GM23248 (cell line): Measurements from ENCODE around the gene ERVMER34-1. TPM values are rescaled to one million over a fixed set of nuclear protein-coding genes. Genes with fewer than 3 reads are reported as not detected.
A peak's percentile ranks its signal among the peaks of the same experiment; 100 is the strongest.

Source experiments
- DNase-seq: peaks from one replicate; pipeline ENCODE4 v3.0.0-alpha.2; 2015
- H2AFZ ChIP-seq: fragments of 200-600 bp; sonication (generic); 2 replicates; pipeline ENCODE4 v1.6.1; 2016; ENCODE audit warnings: antibody characterized with exemption
- H3F3A ChIP-seq: fragments of 200-600 bp; sonication (generic); 2 replicates; pipeline ENCODE4 v1.6.1; 2016; ENCODE audit warnings: mild to moderate bottlenecking, antibody characterized with exemption, mixed run types; ENCODE audit not compliant: insufficient read depth
- H3K27ac ChIP-seq: fragments of 200-600 bp; sonication (generic); 2 replicates; pipeline ENCODE4 v1.5.1; 2016; ENCODE audit warnings: mild to moderate bottlenecking
- H3K27me3 ChIP-seq: fragments of 200-600 bp; sonication (generic); replicated peaks from 2 replicates; pipeline ENCODE4 v1.6.1; 2016; ENCODE audit warnings: mild to moderate bottlenecking; ENCODE audit not compliant: insufficient read depth
- H3K36me3 ChIP-seq: fragments of 200-600 bp; sonication (generic); 2 replicates; pipeline ENCODE4 v1.6.1; 2016; ENCODE audit warnings: low read depth, mild to moderate bottlenecking
- H3K4me1 ChIP-seq: fragments of 200-600 bp; sonication (generic); 2 replicates; pipeline ENCODE4 v1.6.1; 2016; ENCODE audit warnings: mild to moderate bottlenecking; ENCODE audit not compliant: insufficient read depth
- H3K4me2 ChIP-seq: fragments of 200-600 bp; sonication (generic); one replicate; pipeline ENCODE4 v1.6.1; 2016; ENCODE audit warnings: mild to moderate bottlenecking; ENCODE audit not compliant: unreplicated experiment
- H3K4me3 ChIP-seq: fragments of 200-600 bp; sonication (generic); 2 replicates; pipeline ENCODE4 v1.5.1; 2016; ENCODE audit warnings: mild to moderate bottlenecking
- H3K79me2 ChIP-seq: fragments of 200-600 bp; sonication (generic); 2 replicates; pipeline ENCODE4 v1.6.1; 2016; ENCODE audit warnings: mild to moderate bottlenecking; ENCODE audit not compliant: insufficient read depth
- H3K9ac ChIP-seq: fragments of 200-600 bp; sonication (generic); 2 replicates; pipeline ENCODE4 v1.6.1; 2016; ENCODE audit warnings: mild to moderate bottlenecking
- H3K9me2 ChIP-seq: fragments of 200-600 bp; sonication (generic); 2 replicates; pipeline ENCODE4 v1.6.1; 2016; ENCODE audit warnings: mixed run types, mild to moderate bottlenecking, moderate library complexity; ENCODE audit not compliant: insufficient read depth
- H3K9me3 ChIP-seq: fragments of 200-600 bp; sonication (generic); one replicate; pipeline ENCODE4 v1.6.1; 2017; ENCODE audit warnings: low read depth
- H4K20me1 ChIP-seq: fragments of 200-600 bp; sonication (generic); 2 replicates; pipeline ENCODE4 v1.6.0; 2016; ENCODE audit not compliant: insufficient read depth
- EZH2 ChIP-seq: fragments of 200-600 bp; sonication (generic); IDR thresholded peaks from 2 replicates; pipeline ENCODE4 v1.6.1; 2018; ENCODE audit warnings: antibody characterized with exemption, mild to moderate bottlenecking; ENCODE audit not compliant: insufficient read depth, poor library complexity, severe bottlenecking
- EZH2phosphoT487 ChIP-seq: fragments of 200-600 bp; sonication (generic); IDR thresholded peaks from 2 replicates; pipeline ENCODE4 v1.6.1; 2018; ENCODE audit warnings: antibody characterized with exemption, moderate library complexity, mild to moderate bottlenecking, low read depth; ENCODE audit not compliant: insufficient read depth
- in situ Hi-C: fragments of 300-500 bp; cut with MboI; formaldehyde crosslinking; loops from 2 replicates; pipeline ENCODE4 v1.15.0; 2020
- microRNA-seq: library from miRNA; unstranded; fragments of <30 nt; microRNA quantifications from one replicate; pipeline ENCODE4, GENCODE V29; 2016; ENCODE audit warnings: borderline number of aligned reads
- polyA plus RNA-seq: library from polyadenylated mRNA; unstranded; fragments of >200 nt; fragmentation: Nextera tagmentation; extraction: Ambion mirVana; gene quantifications from 2 replicates; pipeline ENCODE4 v1.2.1, GENCODE V29; 2016
- small RNA-seq: library from RNA; depleted of rRNA; stranded (forward); fragments of <200 nt; gene quantifications from one replicate; pipeline ENCODE3, GENCODE V24; 2014; ENCODE audit warnings: low read depth, low replicate concordance
- total RNA-seq: library from RNA; depleted of rRNA; stranded (reverse); fragments of >200 nt; shearing (Covaris generic); gene quantifications from 2 replicates; pipeline ENCODE4 v1.2.3, GENCODE V29; 2014; rRNA removed

The ERVMER34-1 gene
- total and polyA plus RNA-seq, 2 experiments from 2014 or later: not detected

DNA sequence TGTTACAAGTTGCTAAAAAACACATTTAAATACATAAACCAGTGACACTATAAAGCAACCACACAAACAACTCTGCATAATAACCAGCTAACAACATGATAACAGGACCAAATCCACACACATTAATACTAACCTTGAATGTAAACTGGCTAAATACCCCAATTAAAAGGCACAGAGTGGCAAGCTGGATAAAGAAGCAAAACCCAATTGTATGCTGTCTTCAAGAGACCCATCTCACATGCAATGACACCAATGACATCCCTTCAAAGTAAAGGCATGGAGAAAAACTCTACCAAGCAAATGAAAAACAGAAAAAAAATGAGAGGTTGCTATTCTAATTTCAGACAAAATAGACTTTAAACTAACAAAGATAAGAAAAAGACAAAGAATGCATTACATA lies 57.7 kb downstream of the ERVMER34-1 start:
- H4K20me1 ChIP-seq: no peaks in the 10 kb centered on the region
- no peak overlapping the region for H3K9ac ChIP-seq
- no peak overlapping the region for H3K4me2 ChIP-seq
- H3K4me3 ChIP-seq: no peak overlapping the region
- in situ Hi-C loops: no loop called here
- H2AFZ ChIP-seq: no peak overlapping the region
- H3K9me3 ChIP-seq: no peaks in the 10 kb centered on the region
- H3K9me2 ChIP-seq: no peaks in the 10 kb centered on the region
- H3K36me3 ChIP-seq: no peaks in the 10 kb centered on the region
- H3K27me3 ChIP-seq: no peaks in the 10 kb centered on the region
- no peaks in the 10 kb centered on the region for H3K79me2 ChIP-seq
- DNase-seq: no peak
- no peak overlapping the region for H3K27ac ChIP-seq
- TF ChIP-seq EZH2 (no peak), EZH2phosphoT487 (no peak)
- H3K4me1 ChIP-seq: no peaks in the 10 kb centered on the region
- H3F3A ChIP-seq: peaks cover 7% of the 10 kb centered on the region; the same call in 1 of the 2 replicates

Small RNAs within 50 kb of the gene (microRNA-seq; reads per million reads assigned to microRNA genes)
- 6.1 reads per million, percentile 6 among the genes with 10 or more reads in this experiment for gene MIR4449

Small RNAs within 50 kb of the gene (small RNA-seq; reads per million reads assigned to genes)
- not detected for gene MIR4449
- gene RF00019: not detected
- not detected for gene RF00568
- 1.5 reads per million, percentile 57 among the genes with 10 or more reads in this experiment for gene SNORA26

Other genes with a start within 250 kb of the ERVMER34-1 start
- 9.4 and 11.3 TPM in 2 replicates for gene USP46, start 92.1 kb downstream of the ERVMER34-1 start, total RNA-seq
- gene USP46, start 92.1 kb downstream of the ERVMER34-1 start, polyA plus RNA-seq: 9.2 and 9.4 TPM in 2 replicates
- not detected in 2 replicates for gene RASL11B, start 110.9 kb upstream of the ERVMER34-1 start, total RNA-seq
- 0.11 and 0.46 TPM in 2 replicates for gene RASL11B, start 110.9 kb upstream of the ERVMER34-1 start, polyA plus RNA-seq